ENCODE results near the gene CDCP2. TPM values are rescaled to one million over a fixed set of nuclear protein-coding genes. Genes with fewer than 3 reads are reported as not detected.

The CDCP2 gene
- total and polyA plus RNA-seq, 9 donors: 0.13 to 0.16 TPM; not detected in 7

DNA sequence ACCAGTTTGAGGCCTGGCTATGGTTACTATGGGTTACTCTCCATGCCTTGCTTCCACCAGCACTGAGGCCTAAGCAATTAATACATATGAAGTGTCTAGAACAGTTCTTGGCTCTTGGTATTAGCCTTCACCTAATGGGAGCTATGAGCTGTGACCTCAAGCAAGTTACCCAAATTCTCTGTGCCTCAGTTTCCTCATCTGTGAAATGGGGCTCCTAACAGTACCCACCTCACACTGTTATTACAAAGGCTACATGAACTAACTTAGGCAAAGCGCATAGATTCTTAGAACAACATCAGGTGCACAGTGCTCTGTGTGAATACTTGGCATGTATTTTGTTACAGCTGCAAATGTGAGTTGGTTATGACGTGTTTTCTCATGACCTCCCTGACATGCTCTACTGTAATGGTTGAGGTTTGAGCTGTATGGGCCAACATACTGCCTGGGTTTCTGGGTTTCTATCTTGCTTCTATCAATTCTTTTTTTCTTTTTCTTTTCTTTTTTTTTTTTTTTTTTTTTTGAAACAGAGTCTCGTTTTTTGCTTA is 26.5 kb downstream of the CDCP2 start:
- peaks cover 13% of the 10 kb centered on the region for H3K27me3 ChIP-seq (ENCODE audit: control insufficient read depth, insufficient read depth, low read length)
- H3K36me3 ChIP-seq (ENCODE audit: control insufficient read depth, insufficient read depth, low read length): no peaks in the 10 kb centered on the region
- peaks cover 10% of the 10 kb centered on the region for H3K4me1 ChIP-seq (ENCODE audit: control insufficient read depth, insufficient read depth, low read length)
- DNase-seq: peak; percentile 69
- H3K9me3 ChIP-seq (replicated peaks; ENCODE audit: control insufficient read depth, low read depth, low read length): no peaks in the 10 kb centered on the region
- peak overlapping the region; percentile 42 for H3K27ac ChIP-seq (ENCODE audit: low read length)
- H3K4me3 ChIP-seq (ENCODE audit: low read length): no peak overlapping the region
- WGBS (ENCODE audit: insufficient coverage): no CpG with 5 or more reads among the region's 3 CpGs

- H3K27ac ChIP-seq (ENCODE audit: low read length): peak overlapping the region; percentile 42
Observed at GRCh38 chr1:54125386-54126070, 27.3 kb downstream of the CDCP2 start.

GRCh38 chr1:54124906-54125305 is 27.9 kb downstream of the CDCP2 start:
- no peak overlapping the region for H3K4me3 ChIP-seq (ENCODE audit: low read length)
- no peaks in the 10 kb centered on the region for H3K9me3 ChIP-seq (replicated peaks; ENCODE audit: control insufficient read depth, low read depth, low read length)
- no peaks in the 10 kb centered on the region for H3K36me3 ChIP-seq (ENCODE audit: control insufficient read depth, insufficient read depth, low read length)
- DNase-seq: no peak
- no peak overlapping the region for H3K27ac ChIP-seq (ENCODE audit: low read length)
- peaks cover 14% of the 10 kb centered on the region for H3K4me1 ChIP-seq (ENCODE audit: control insufficient read depth, insufficient read depth, low read length)
- peaks cover 14% of the 10 kb centered on the region for H3K27me3 ChIP-seq (ENCODE audit: control insufficient read depth, insufficient read depth, low read length)
- 77% methylated on average over 6 of the region's 7 CpGs for WGBS (ENCODE audit: insufficient coverage)

More at GRCh38 chr1:54125386-54126070, 27.3 kb downstream of the CDCP2 start:
- peak; percentile 37 for DNase-seq
- Histone ChIP-seq H3K27me3 (ENCODE audit: control insufficient read depth, insufficient read depth, low read length) (peaks cover 14% of the 10 kb centered on the region), H3K4me3 (ENCODE audit: low read length) (no peak overlapping the region), H3K4me1 (ENCODE audit: control insufficient read depth, insufficient read depth, low read length) (peaks cover 14% of the 10 kb centered on the region), H3K36me3 (ENCODE audit: control insufficient read depth, insufficient read depth, low read length) (no peaks in the 10 kb centered on the region), H3K9me3 (replicated peaks; ENCODE audit: control insufficient read depth, low read depth, low read length) (no peaks in the 10 kb centered on the region)
- 81% methylated on average over 5 of the region's 8 CpGs for WGBS (ENCODE audit: insufficient coverage)

- Histone ChIP-seq H3K36me3 (ENCODE audit: control insufficient read depth, insufficient read depth, low read length) (no peaks in the 10 kb centered on the region), H3K27ac (ENCODE audit: low read length) (no peak overlapping the region), H3K27me3 (ENCODE audit: control insufficient read depth, insufficient read depth, low read length) (peaks cover 14% of the 10 kb centered on the region), H3K4me3 (ENCODE audit: low read length) (no peak overlapping the region), H3K9me3 (replicated peaks; ENCODE audit: control insufficient read depth, low read depth, low read length) (no peaks in the 10 kb centered on the region), H3K4me1 (ENCODE audit: control insufficient read depth, insufficient read depth, low read length) (peaks cover 14% of the 10 kb centered on the region)
- DNase-seq: no peak
- WGBS (ENCODE audit: insufficient coverage): 58% methylated on average over 4 of the region's 9 CpGs
Observed at GRCh38 chr1:54124472-54124871, 28.3 kb downstream of the CDCP2 start.

DNA sequence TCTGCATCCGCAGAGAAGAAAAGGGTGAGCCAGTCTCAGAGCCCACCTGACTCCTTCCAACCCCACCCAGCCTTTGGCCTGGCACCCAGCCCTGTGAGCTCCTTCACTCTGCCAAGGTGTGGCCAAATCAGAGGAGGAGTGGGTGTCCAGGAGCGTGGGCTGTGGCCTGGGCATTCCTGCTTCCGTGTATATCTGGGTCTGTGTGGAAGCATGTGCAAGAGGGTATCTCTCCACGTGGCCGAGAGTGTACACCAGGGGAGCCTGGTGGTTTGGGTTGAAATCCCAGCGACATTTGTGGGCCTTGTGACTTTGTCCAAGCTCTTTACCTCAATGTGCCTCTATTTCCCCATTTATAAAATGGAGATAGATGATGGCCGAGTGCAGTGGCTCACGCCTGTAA is 29.8 kb downstream of the CDCP2 start:
- no peak for DNase-seq
- Histone ChIP-seq H3K27ac (ENCODE audit: low read length) (no peak overlapping the region), H3K4me3 (ENCODE audit: low read length) (no peak overlapping the region), H3K4me1 (ENCODE audit: control insufficient read depth, insufficient read depth, low read length) (peaks cover 14% of the 10 kb centered on the region), H3K27me3 (ENCODE audit: control insufficient read depth, insufficient read depth, low read length) (peaks cover 14% of the 10 kb centered on the region), H3K9me3 (replicated peaks; ENCODE audit: control insufficient read depth, low read depth, low read length) (no peaks in the 10 kb centered on the region), H3K36me3 (ENCODE audit: control insufficient read depth, insufficient read depth, low read length) (no peaks in the 10 kb centered on the region)
- WGBS (ENCODE audit: insufficient coverage): 89% methylated on average over 5 of the region's 8 CpGs

- Histone ChIP-seq H3K4me3 (ENCODE audit: low read length) (no peak overlapping the region), H3K27ac (ENCODE audit: low read length) (no peak overlapping the region), H3K27me3 (ENCODE audit: control insufficient read depth, insufficient read depth, low read length) (peaks cover 14% of the 10 kb centered on the region), H3K9me3 (replicated peaks; ENCODE audit: control insufficient read depth, low read depth, low read length) (no peaks in the 10 kb centered on the region), H3K4me1 (ENCODE audit: control insufficient read depth, insufficient read depth, low read length) (peaks cover 14% of the 10 kb centered on the region), H3K36me3 (ENCODE audit: control insufficient read depth, insufficient read depth, low read length) (no peaks in the 10 kb centered on the region)
- WGBS (ENCODE audit: insufficient coverage): 38% methylated on average over 9 of the region's 14 CpGs
- DNase-seq: no peak
Observed at GRCh38 chr1:54122135-54122751, 30.6 kb downstream of the CDCP2 start.

GRCh38 chr1:54121482-54122134 is 31.2 kb downstream of the CDCP2 start:
- Histone ChIP-seq H3K9me3 (replicated peaks; ENCODE audit: control insufficient read depth, low read depth, low read length) (no peaks in the 10 kb centered on the region), H3K27ac (ENCODE audit: low read length) (no peak overlapping the region), H3K36me3 (ENCODE audit: control insufficient read depth, insufficient read depth, low read length) (no peaks in the 10 kb centered on the region), H3K27me3 (ENCODE audit: control insufficient read depth, insufficient read depth, low read length) (peaks cover 14% of the 10 kb centered on the region), H3K4me1 (ENCODE audit: control insufficient read depth, insufficient read depth, low read length) (peaks cover 14% of the 10 kb centered on the region), H3K4me3 (ENCODE audit: low read length) (peak overlapping the region; percentile 17)
- DNase-seq: peak; percentile 83
- WGBS (ENCODE audit: insufficient coverage): under 1% methylated on average over 28 of the region's 36 CpGs

GRCh38 chr1:54120698-54121481 is 31.9 kb downstream of the CDCP2 start:
- H3K4me3 ChIP-seq (ENCODE audit: low read length): no peak overlapping the region

GRCh38 chr1:54120018-54120697 is 32.6 kb downstream of the CDCP2 start:
- H3K27ac ChIP-seq (ENCODE audit: low read length): no peak overlapping the region
- no peak for DNase-seq
- no peak overlapping the region for H3K4me3 ChIP-seq (ENCODE audit: low read length)
- H3K27me3 ChIP-seq (ENCODE audit: control insufficient read depth, insufficient read depth, low read length): peaks cover 14% of the 10 kb centered on the region
- 95% methylated on average over 12 of the region's 13 CpGs for WGBS (ENCODE audit: insufficient coverage)
- peaks cover 14% of the 10 kb centered on the region for H3K4me1 ChIP-seq (ENCODE audit: control insufficient read depth, insufficient read depth, low read length)
- no peaks in the 10 kb centered on the region for H3K9me3 ChIP-seq (replicated peaks; ENCODE audit: control insufficient read depth, low read depth, low read length)
- no peaks in the 10 kb centered on the region for H3K36me3 ChIP-seq (ENCODE audit: control insufficient read depth, insufficient read depth, low read length)

More at GRCh38 chr1:54120698-54121481, 31.9 kb downstream of the CDCP2 start:
- WGBS (ENCODE audit: insufficient coverage): 50% methylated on average over 28 of the region's 33 CpGs
- H3K27me3 ChIP-seq (ENCODE audit: control insufficient read depth, insufficient read depth, low read length): peaks cover 14% of the 10 kb centered on the region
- no peaks in the 10 kb centered on the region for H3K9me3 ChIP-seq (replicated peaks; ENCODE audit: control insufficient read depth, low read depth, low read length)
- no peak overlapping the region for H3K27ac ChIP-seq (ENCODE audit: low read length)
- H3K4me1 ChIP-seq (ENCODE audit: control insufficient read depth, insufficient read depth, low read length): peaks cover 14% of the 10 kb centered on the region
- DNase-seq: no peak
- no peaks in the 10 kb centered on the region for H3K36me3 ChIP-seq (ENCODE audit: control insufficient read depth, insufficient read depth, low read length)
